Loucy (cell line): ENCODE data around the gene TNNI3K.

Experiments
- H2AFZ ChIP-seq: fragments of 200-600 bp; sonication (generic); 2 replicates; pipeline ENCODE4 v1.6.0; 2016; ENCODE audit warnings: antibody characterized with exemption, mild to moderate bottlenecking, low read length, moderate library complexity
- H3F3A ChIP-seq: fragments of 200-600 bp; 2 replicates; pipeline ENCODE4 v1.6.0; 2016; ENCODE audit warnings: antibody characterized with exemption, low read depth, mild to moderate bottlenecking
- H3K27me3 ChIP-seq: fragments of 200-600 bp; sonication (generic); 2 replicates; pipeline ENCODE4 v1.6.1; 2014; ENCODE audit warnings: low read length, mild to moderate bottlenecking; ENCODE audit not compliant: insufficient read depth, poor library complexity, severe bottlenecking
- H3K36me3 ChIP-seq: fragments of 200-600 bp; sonication (generic); 2 replicates; pipeline ENCODE4 v1.6.1; 2016; ENCODE audit warnings: low read length; ENCODE audit not compliant: insufficient read depth
- H3K4me1 ChIP-seq: fragments of 200-600 bp; sonication (generic); 2 replicates; pipeline ENCODE4 v1.5.1; 2014; ENCODE audit warnings: low read length, mild to moderate bottlenecking; ENCODE audit not compliant: insufficient read depth, poor library complexity, severe bottlenecking
- H3K4me2 ChIP-seq: fragments of 200-600 bp; sonication (generic); 2 replicates; pipeline ENCODE4 v1.6.0; 2014; ENCODE audit warnings: antibody characterized with exemption, low read length, low read depth, mild to moderate bottlenecking; ENCODE audit not compliant: poor library complexity, severe bottlenecking
- H3K4me3 ChIP-seq: fragments of 200-600 bp; sonication (generic); 2 replicates; pipeline ENCODE4 v1.5.1; 2014; ENCODE audit warnings: low read length, mild to moderate bottlenecking, mixed read lengths; ENCODE audit not compliant: poor library complexity, severe bottlenecking
- H3K79me2 ChIP-seq: fragments of 200-600 bp; sonication (generic); 2 replicates; pipeline ENCODE4 v1.6.1; 2014; ENCODE audit warnings: low read length; ENCODE audit not compliant: insufficient read depth
- H3K9ac ChIP-seq: fragments of 200-600 bp; sonication (generic); 2 replicates; pipeline ENCODE4 v1.6.0; 2014; ENCODE audit warnings: mild to moderate bottlenecking, low read depth, low read length, moderate library complexity; ENCODE audit not compliant: poor library complexity, severe bottlenecking
- H3K9me2 ChIP-seq: fragments of 200-600 bp; sonication (generic); replicated peaks from 2 replicates; pipeline ENCODE4 v1.6.1; 2016; ENCODE audit warnings: low read depth, low read length, mixed read lengths
- H3K9me3 ChIP-seq: fragments of 200-600 bp; sonication (generic); 2 replicates; pipeline ENCODE4 v1.6.1; 2014; ENCODE audit warnings: mild to moderate bottlenecking, antibody characterized with exemption, low read length, low read depth; ENCODE audit not compliant: insufficient read depth
- H4K20me1 ChIP-seq: fragments of 200-600 bp; sonication (generic); 2 replicates; pipeline ENCODE4 v1.6.0; 2014; ENCODE audit warnings: antibody characterized with exemption, low read length, mild to moderate bottlenecking; ENCODE audit not compliant: insufficient read depth, poor library complexity, severe bottlenecking
- CTCF ChIP-seq: fragments of 200-600 bp; sonication (generic); conservative IDR thresholded peaks from 2 replicates; pipeline ENCODE4 v1.5.1; 2014; ENCODE audit warnings: mild to moderate bottlenecking, antibody characterized with exemption, low read length
- EZH2phosphoT487 ChIP-seq: fragments of 200-600 bp; IDR thresholded peaks from 2 replicates; pipeline ENCODE4 v1.6.1; 2018; ENCODE audit warnings: antibody characterized with exemption, mild to moderate bottlenecking, moderate library complexity, borderline replicate concordance

TNNI3K gene

GRCh38 chr1:74280642-74281396 lies 45.6 kb downstream of the TNNI3K start:
- Histone ChIP-seq H3K9me2 (no peaks in the 10 kb centered on the region), H4K20me1 (no peaks in the 10 kb centered on the region), H3K9ac (no peak overlapping the region), H3K79me2 (no peaks in the 10 kb centered on the region), H3K4me2 (no peak overlapping the region), H3K4me1 (no peaks in the 10 kb centered on the region), H3F3A (no peaks in the 10 kb centered on the region), H3K9me3 (no peaks in the 10 kb centered on the region), H3K27me3 (no peaks in the 10 kb centered on the region), H3K4me3 (no peak overlapping the region), H2AFZ (no peak overlapping the region), H3K36me3 (no peaks in the 10 kb centered on the region)
- TF ChIP-seq EZH2phosphoT487 (no peak), CTCF (no peak)

- TF ChIP-seq CTCF, result no peak
- no peak for TF ChIP-seq EZH2phosphoT487
- no peak overlapping the region for H3K4me2 ChIP-seq
- no peaks in the 10 kb centered on the region for H3K9me2 ChIP-seq
- no peaks in the 10 kb centered on the region for H3K36me3 ChIP-seq
- no peaks in the 10 kb centered on the region for H4K20me1 ChIP-seq
- no peak overlapping the region for H3K4me3 ChIP-seq
- no peaks in the 10 kb centered on the region for H3K4me1 ChIP-seq
- no peaks in the 10 kb centered on the region for H3F3A ChIP-seq
- H3K9me3 ChIP-seq, result 0 out of 2 replicates have a peak, but pooled peaks cover 3% of the 10 kb centered on the region
- H3K27me3 ChIP-seq, result no peaks in the 10 kb centered on the region
- H3K79me2 ChIP-seq, result no peaks in the 10 kb centered on the region
- H2AFZ ChIP-seq, result no peak overlapping the region
- H3K9ac ChIP-seq, result no peak overlapping the region
Measured at GRCh38 chr1:74286414-74286813, 51.2 kb downstream of the TNNI3K start.

- no peaks in the 10 kb centered on the region for H3K9me2 ChIP-seq
- no peaks in the 10 kb centered on the region for H4K20me1 ChIP-seq
- H3K4me1 ChIP-seq, result no peaks in the 10 kb centered on the region
- no peaks in the 10 kb centered on the region for H3K79me2 ChIP-seq
- no peak overlapping the region for H3K9ac ChIP-seq
- no peak overlapping the region for H2AFZ ChIP-seq
- no peaks in the 10 kb centered on the region for H3K36me3 ChIP-seq
- no peaks in the 10 kb centered on the region for H3F3A ChIP-seq
- H3K4me3 ChIP-seq, result no peak overlapping the region
- TF ChIP-seq CTCF, result no peak
- no peak for TF ChIP-seq EZH2phosphoT487
- H3K4me2 ChIP-seq, result no peak overlapping the region
- no peaks in the 10 kb centered on the region for H3K27me3 ChIP-seq
- no peaks in the 10 kb centered on the region for H3K9me3 ChIP-seq
Measured at GRCh38 chr1:74314438-74314837, 79.3 kb downstream of the TNNI3K start.
